IMR-90 (cell line): ENCODE results near the gene ATG5. TPM values are rescaled to one million over a fixed set of nuclear protein-coding genes. Genes with fewer than 3 reads are reported as not detected.

Experiments used
- ATAC-seq: fragments of 200-7000 bp; cut with Tn5 transposase; 2 replicates; pipeline ENCODE4 v1.9.1; 2020; ENCODE audit warnings: low read depth, mild to moderate bottlenecking, moderate library complexity
- BruUV-seq: library from RNA; stranded (reverse); fragments of 400-500 nt; replicated peaks from 2 replicates; lab custom pipeline; 2021; lab: Mats Ljungman, UMichigan
- CTCF ChIA-PET: fragments of 300-600 bp; formaldehyde crosslinking; extraction: SDS; loops from one replicate; lab custom pipeline; 2021; ENCODE audit warnings: antibody characterized with exemption; lab: Yijun Ruan, JAX
- POLR2A ChIA-PET: fragments of 300-600 bp; sonication (Branson Sonifier 250); formaldehyde crosslinking; loops from one replicate; lab custom pipeline; 2022; ENCODE audit warnings: antibody characterized with exemption; ENCODE audit not compliant: unreplicated experiment; lab: Charles Lee
- DNase-seq: peaks from one replicate; pipeline ENCODE4 v3.0.0; 2013
- H2AFZ ChIP-seq: replicated peaks from 2 replicates; pipeline ENCODE3; 2013; ENCODE audit warnings: low read length, mild to moderate bottlenecking; ENCODE audit not compliant: poor library complexity
- H2AK5ac ChIP-seq: 2 replicates; pipeline ENCODE4 v1.6.1; 2013; ENCODE audit warnings: low read depth, low read length, inconsistent platforms
- H2AK9ac ChIP-seq: replicated peaks from 2 replicates; pipeline ENCODE3; 2013; ENCODE audit warnings: mild to moderate bottlenecking, low read depth, low read length, moderate library complexity; ENCODE audit not compliant: poor library complexity
- H2BK120ac ChIP-seq: 2 replicates; pipeline ENCODE4 v1.6.1; 2013; ENCODE audit warnings: low read depth, low read length, inconsistent platforms
- H2BK15ac ChIP-seq: 3 replicates; pipeline ENCODE4 v1.6.1; 2013; ENCODE audit warnings: low read depth, low read length, inconsistent platforms
- H2BK20ac ChIP-seq: 2 replicates; pipeline ENCODE4 v1.6.1; 2013; ENCODE audit warnings: low read depth, mild to moderate bottlenecking, inconsistent platforms, low read length, moderate library complexity
- H2BK5ac ChIP-seq: 2 replicates; pipeline ENCODE4 v1.6.1; 2013; ENCODE audit warnings: mild to moderate bottlenecking, low read depth, low read length, inconsistent platforms; ENCODE audit not compliant: poor library complexity, severe bottlenecking
- H3K14ac ChIP-seq: replicated peaks from 2 replicates; pipeline ENCODE4 v1.6.1; 2013; ENCODE audit warnings: low read depth, low read length, inconsistent platforms
- H3K18ac ChIP-seq: 2 replicates; pipeline ENCODE4 v1.6.1; 2013; ENCODE audit warnings: low read depth, low read length, control low read depth
- H3K23ac ChIP-seq: 2 replicates; pipeline ENCODE4 v1.6.1; 2013; ENCODE audit warnings: low read depth, low read length, inconsistent platforms
- H3K27ac ChIP-seq: 2 replicates; pipeline ENCODE4 v1.5.1; 2013; ENCODE audit warnings: mild to moderate bottlenecking, control low read depth, low read length; ENCODE audit not compliant: insufficient read depth
- H3K27me3 ChIP-seq: 2 replicates; pipeline ENCODE4 v1.6.1; 2013; ENCODE audit warnings: low read length; ENCODE audit not compliant: control insufficient read depth, insufficient read depth
- H3K36me3 ChIP-seq: 2 replicates; pipeline ENCODE4 v1.6.1; 2013; ENCODE audit warnings: low read length, mixed read lengths; ENCODE audit not compliant: control insufficient read depth, insufficient read depth
- H3K4ac ChIP-seq: 2 replicates; pipeline ENCODE4 v1.6.1; 2013; ENCODE audit warnings: low read depth, low read length, inconsistent platforms
- H3K4me1 ChIP-seq: 2 replicates; pipeline ENCODE4 v1.6.1; 2013; ENCODE audit warnings: low read length, mixed read lengths; ENCODE audit not compliant: control insufficient read depth, insufficient read depth
- H3K4me2 ChIP-seq: 2 replicates; pipeline ENCODE4 v1.6.1; 2013; ENCODE audit warnings: low read depth, mild to moderate bottlenecking, control low read depth, low read length, moderate library complexity
- H3K4me3 ChIP-seq: 2 replicates; pipeline ENCODE4 v1.5.1; 2013; ENCODE audit warnings: low read depth, mild to moderate bottlenecking, control low read depth, low read length, moderate library complexity; ENCODE audit not compliant: insufficient read depth
- H3K56ac ChIP-seq: 2 replicates; pipeline ENCODE4 v1.6.1; 2013; ENCODE audit warnings: low read length, inconsistent platforms; ENCODE audit not compliant: insufficient read depth; ENCODE audit errors: extremely low read depth
- H3K79me1 ChIP-seq, 2 experiments: 2 replicates each; pipeline ENCODE4 v1.6.1; 2013; ENCODE audit warnings: low read length in 2 of 2, inconsistent platforms in 1 of 2, low read depth in 1 of 2
- H3K9ac ChIP-seq: 2 replicates; pipeline ENCODE4 v1.6.1; 2013; ENCODE audit warnings: low read depth, low read length, control low read depth
- H3K9me1 ChIP-seq: 2 replicates; pipeline ENCODE4 v1.6.1; 2013; ENCODE audit warnings: low read length, inconsistent platforms; ENCODE audit not compliant: insufficient read depth
- H3K9me3 ChIP-seq: 2 replicates; pipeline ENCODE4 v1.6.1; 2013; ENCODE audit warnings: low read length; ENCODE audit not compliant: control insufficient read depth, insufficient read depth
- H4K20me1 ChIP-seq: 2 replicates; pipeline ENCODE4 v1.6.1; 2013; ENCODE audit warnings: low read length, inconsistent platforms; ENCODE audit not compliant: insufficient read depth
- H4K5ac ChIP-seq: 2 replicates; pipeline ENCODE4 v1.6.1; 2013; ENCODE audit warnings: mild to moderate bottlenecking, low read depth, low read length, control low read depth
- H4K8ac ChIP-seq, 2 experiments: 2 replicates each; pipeline ENCODE4 v1.6.1; 2013; ENCODE audit warnings: low read depth in 2 of 2, low read length in 2 of 2, control low read depth in 1 of 2, inconsistent platforms in 1 of 2
- H4K91ac ChIP-seq: 2 replicates; pipeline ENCODE4 v1.6.1; 2013; ENCODE audit warnings: low read depth, low read length, inconsistent platforms; ENCODE audit not compliant: insufficient read depth
- MAFK ChIP-seq: IDR thresholded peaks from 2 replicates; pipeline ENCODE4 v1.6.1; 2012; ENCODE audit warnings: low read depth, low read length, improper control_type of control experiment
- WGBS, 2 experiments: methylation state at CpG; one replicate each; pipeline versions ENCODE4 v1.1.5 to v1.1.7; 2013; ENCODE audit warnings: missing lambda C conversion rate in 2 of 2; ENCODE audit not compliant: insufficient read length in 1 of 2; ENCODE audit errors: extremely low coverage in 2 of 2; 5-methylcytosine and 5-hydroxymethylcytosine counted together
- dilution Hi-C: fragments of 300-500 bp; cut with HindIII; formaldehyde crosslinking; loops from one replicate; pipeline ENCODE4 v1.14.3; 2018; ENCODE audit warnings: low sequenced_read_pairs; ENCODE audit not compliant: unreplicated experiment
- in situ Hi-C: fragments of 300-500 bp; cut with MboI; formaldehyde crosslinking; loops from 3 replicates; pipeline ENCODE4 v1.14.3; 2019; ENCODE audit warnings: low sequenced_read_pairs, inconsistent platforms, mixed read lengths
- intact Hi-C: fragments of 100-400 bp; cut with micrococcal nuclease; formaldehyde crosslinking; loops from 2 replicates; pipeline ENCODE4 v1.10.0; 2022
- polyA plus RNA-seq, 3 experiments: library from polyadenylated mRNA; depleted of rRNA; stranded (reverse); fragments of >200 nt; gene quantifications; 2 replicates each; pipeline ENCODE4 v1.2.3, GENCODE V29; 2012; ENCODE audit warnings: low replicate concordance in 1 of 3
- total RNA-seq: library from RNA; depleted of rRNA; stranded (reverse); fragments of >200 nt; gene quantifications from 2 replicates; pipeline ENCODE4 v1.2.3, GENCODE V29; 2012

ATG5 gene
- total and polyA plus RNA-seq, 2 of the 4 experiments (the other 2 are of a cell fraction) = 13.5 to 28.0 TPM

DNA sequence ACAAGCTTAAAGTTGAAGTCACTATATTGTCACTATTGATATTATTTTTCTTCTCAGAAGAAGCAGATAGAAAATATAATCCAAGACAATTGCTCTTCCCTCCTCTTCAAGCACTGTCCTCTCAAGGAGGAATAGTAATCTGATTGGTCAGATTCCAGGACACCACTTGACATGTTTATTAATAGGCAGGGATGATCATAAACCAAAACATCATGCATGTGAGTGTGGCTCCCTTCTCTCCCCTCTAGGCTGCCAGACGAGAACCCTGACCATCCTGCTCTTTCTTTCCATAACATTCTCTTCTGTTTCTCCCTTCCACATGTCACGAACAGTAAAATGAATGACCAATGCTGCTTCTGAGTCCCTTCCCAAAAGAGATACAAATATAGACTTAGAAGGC lies 7.5 kb downstream of the ATG5 start:
- CTCF ChIA-PET = no interaction called here
- intact Hi-C loops = no loop called here
- no peak overlapping the region; the same call in 1 of the 2 replicates for H3K23ac ChIP-seq
- H3K14ac ChIP-seq = no peak overlapping the region
- no peak overlapping the region for H3K56ac ChIP-seq
- H2AK5ac ChIP-seq = no peak overlapping the region
- H2BK20ac ChIP-seq = no peak overlapping the region
- DNase-seq (no peak), ATAC-seq (no peak)
- H4K20me1 ChIP-seq = peaks cover 10% of the 10 kb centered on the region; the same call in 1 of the 2 replicates
- no peak overlapping the region for H3K27ac ChIP-seq
- no peak overlapping the region for H3K4ac ChIP-seq
- no TSS peak for BruUV-seq
- no peak overlapping the region for H3K9ac ChIP-seq
- H4K5ac ChIP-seq = no peak overlapping the region
- no peaks in the 10 kb centered on the region for H3K27me3 ChIP-seq
- H3K79me1 ChIP-seq = peaks cover 17 to 40% of the 10 kb centered on the region in 2 experiments
- no peak for TF ChIP-seq MAFK
- no peak overlapping the region for H3K4me2 ChIP-seq
- no peak overlapping the region for H2BK120ac ChIP-seq
- no peak overlapping the region for H3K18ac ChIP-seq
- H3K9me1 ChIP-seq = peaks cover 3% of the 10 kb centered on the region; the same call in 1 of the 2 replicates
- H3K9me3 ChIP-seq = no peaks in the 10 kb centered on the region
- no CpG with 5 or more reads among the region's 2 CpGs for WGBS, 2 experiments
- H2BK5ac ChIP-seq = no peak overlapping the region
- in situ Hi-C loops = no loop called here
- H3K4me3 ChIP-seq = no peak overlapping the region
- H2AK9ac ChIP-seq = no peak overlapping the region
- H3K4me1 ChIP-seq = peaks cover under 1% of the 10 kb centered on the region; the same call in 1 of the 2 replicates
- 0 out of 2 replicates have a peak, but pooled peaks cover 2% of the 10 kb centered on the region for H3K36me3 ChIP-seq
- H4K91ac ChIP-seq = no peak overlapping the region
- POLR2A ChIA-PET = no interaction called here
- H2BK15ac ChIP-seq = no peak overlapping the region
- H2AFZ ChIP-seq = no peak overlapping the region
- H4K8ac ChIP-seq = no peak overlapping the region
- dilution Hi-C loops = no loop called here
